GM19238 (cell line): ENCODE measurements around the gene KCNMB2.

Experiments
- DNase-seq: peaks from one replicate; pipeline ENCODE4 v3.0.0; 2011; ENCODE audit warnings: low spot score; ENCODE audit not compliant: insufficient read length

The KCNMB2 gene

GRCh38 chr3:178568911-178569310, 32.7 kb downstream of the KCNMB2 start:
- DNase-seq: no peak

DNA sequence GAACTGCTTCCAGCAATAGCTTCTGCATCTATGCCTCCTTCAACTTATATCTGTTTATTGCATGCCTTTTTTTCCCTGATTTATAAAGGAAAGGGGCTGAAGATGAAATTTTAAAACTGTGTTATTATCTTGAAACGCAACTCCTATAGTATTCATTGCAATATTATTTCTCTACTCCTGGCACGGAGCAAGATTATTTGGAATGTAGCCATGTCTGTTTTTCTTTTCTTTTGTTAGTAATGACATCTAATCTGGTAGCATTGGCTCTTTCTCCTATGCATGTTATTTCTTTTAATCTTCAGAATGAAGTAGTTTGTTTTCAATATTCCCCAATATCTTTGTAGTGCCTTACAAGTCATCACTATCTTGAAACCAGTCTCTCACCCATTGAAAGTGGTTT, 33.6 kb downstream of the KCNMB2 start:
- no peak for DNase-seq

DNA sequence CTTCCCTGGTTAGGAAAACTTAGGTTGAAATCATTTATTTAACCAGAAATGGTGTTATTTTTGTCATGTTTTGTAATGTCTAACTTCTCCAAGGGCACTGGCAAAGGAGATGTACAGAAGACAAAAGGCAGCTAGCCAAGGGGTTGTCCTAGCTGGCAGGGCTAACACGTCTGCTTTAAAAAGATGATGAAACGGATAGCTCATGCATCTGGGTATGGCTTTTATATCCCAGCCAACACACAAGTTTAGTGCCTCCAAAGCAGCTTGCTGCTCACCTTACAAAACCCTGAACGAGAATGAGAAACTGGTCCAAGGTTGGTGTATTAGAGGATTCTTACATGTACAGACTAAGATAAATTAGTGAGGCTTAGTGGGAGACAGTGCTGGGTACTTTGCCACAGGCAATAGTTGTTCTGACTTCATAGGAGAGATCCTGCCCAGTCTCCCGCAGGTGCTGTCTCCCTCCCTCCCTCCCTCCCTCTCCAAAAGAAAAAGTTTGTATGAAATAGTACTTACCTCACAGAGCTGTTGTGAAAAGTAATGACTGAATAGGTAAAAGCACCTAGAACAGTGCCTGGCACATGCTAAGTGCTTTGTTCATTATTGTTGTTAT, 47.8 kb downstream of the KCNMB2 start:
- no peak for DNase-seq

- DNase-seq: no peak
These were observed 48.6 kb downstream of the KCNMB2 start for GRCh38 chr3:178584722-178585380.

- DNase-seq: no peak
These were observed 49.2 kb downstream of the KCNMB2 start for GRCh38 chr3:178585454-178585853.

- no peak for DNase-seq
These were observed 49.8 kb downstream of the KCNMB2 start for GRCh38 chr3:178586076-178586475.

GRCh38 chr3:178588628-178589027, 52.4 kb downstream of the KCNMB2 start:
- no peak for DNase-seq

DNA sequence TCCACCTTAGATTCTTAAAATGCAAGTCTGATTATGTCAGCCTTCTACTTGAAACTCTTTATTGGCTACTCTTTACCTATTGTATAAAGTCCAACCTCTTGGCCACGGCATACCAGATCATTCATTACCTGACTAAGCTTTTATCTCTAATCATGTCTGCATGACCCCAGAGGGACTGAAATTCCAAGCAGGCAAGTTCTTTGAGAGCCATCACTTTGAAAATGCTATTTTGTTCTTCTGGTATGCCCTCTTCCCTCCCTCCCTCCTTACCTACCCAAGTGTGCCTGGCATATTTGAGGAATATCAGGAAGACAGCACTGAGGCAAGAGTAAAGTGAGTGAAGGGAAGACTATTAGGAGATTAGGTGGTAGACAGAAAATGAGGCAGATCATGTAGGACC, 57.5 kb downstream of the KCNMB2 start:
- DNase-seq: no peak

DNA sequence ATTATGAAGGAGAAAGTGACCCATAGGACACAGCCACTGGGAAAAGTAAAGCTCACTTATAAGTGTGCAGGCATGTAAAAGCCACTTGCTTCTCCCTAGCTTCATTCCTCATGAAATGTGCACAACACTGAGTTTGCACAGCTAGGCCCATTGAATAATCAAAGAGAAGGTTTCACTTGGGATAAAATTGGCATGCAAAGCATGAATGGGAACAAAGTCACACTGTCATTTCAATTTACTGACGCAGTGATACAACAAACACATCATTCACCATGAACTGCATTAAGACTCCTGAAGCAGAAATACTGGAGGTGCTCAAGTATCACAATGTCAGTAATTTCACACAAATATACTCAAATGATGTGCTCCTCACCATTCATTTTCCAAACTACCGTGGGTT, 61.1 kb downstream of the KCNMB2 start:
- no peak for DNase-seq

- no peak for DNase-seq
These were observed 66.6 kb downstream of the KCNMB2 start for GRCh38 chr3:178602856-178603255.

- no peak for DNase-seq
These were observed 67.5 kb downstream of the KCNMB2 start for GRCh38 chr3:178603735-178604134.

GRCh38 chr3:178618197-178618596, 82.0 kb downstream of the KCNMB2 start:
- DNase-seq: no peak

DNA sequence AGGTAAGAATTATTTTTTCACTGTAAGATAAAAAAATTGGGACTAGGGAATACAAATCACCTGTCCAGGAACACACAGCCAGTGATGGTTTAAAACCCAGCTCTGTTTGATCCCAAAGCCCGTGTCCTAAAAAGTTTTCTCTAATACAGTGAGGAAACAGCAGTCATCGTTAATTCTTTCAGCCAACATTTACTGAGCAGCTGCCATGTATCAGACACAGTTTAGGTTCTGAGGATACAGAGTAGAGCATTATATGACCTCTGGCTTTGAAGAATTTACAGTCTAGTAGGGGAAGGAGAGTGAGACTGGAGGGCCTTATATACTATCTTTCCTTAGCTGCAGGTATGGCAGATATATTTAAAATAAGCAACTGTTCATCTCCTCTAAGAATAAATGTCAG, 82.7 kb downstream of the KCNMB2 start:
- no peak for DNase-seq

GRCh38 chr3:178623666-178624255, 87.5 kb downstream of the KCNMB2 start:
- no peak for DNase-seq

DNA sequence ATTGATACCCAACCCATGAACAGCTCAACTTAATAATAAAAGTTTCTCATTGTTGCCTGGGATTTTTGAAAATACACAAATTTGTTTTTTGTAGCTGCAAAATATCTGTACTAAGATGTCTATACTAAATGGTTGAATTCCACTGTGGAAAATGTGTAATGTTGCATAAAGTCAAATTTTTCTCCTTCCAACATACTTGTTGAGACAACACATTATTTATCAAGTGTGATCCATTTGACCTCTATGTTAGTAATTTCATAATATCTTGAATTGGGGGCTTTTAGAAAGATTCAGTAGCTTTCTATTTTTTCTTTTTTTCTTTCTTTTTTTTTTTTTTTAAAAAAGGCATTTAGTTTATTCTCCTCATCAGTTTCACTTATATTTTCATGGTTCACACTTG, 88.0 kb downstream of the KCNMB2 start:
- DNase-seq: no peak

DNA sequence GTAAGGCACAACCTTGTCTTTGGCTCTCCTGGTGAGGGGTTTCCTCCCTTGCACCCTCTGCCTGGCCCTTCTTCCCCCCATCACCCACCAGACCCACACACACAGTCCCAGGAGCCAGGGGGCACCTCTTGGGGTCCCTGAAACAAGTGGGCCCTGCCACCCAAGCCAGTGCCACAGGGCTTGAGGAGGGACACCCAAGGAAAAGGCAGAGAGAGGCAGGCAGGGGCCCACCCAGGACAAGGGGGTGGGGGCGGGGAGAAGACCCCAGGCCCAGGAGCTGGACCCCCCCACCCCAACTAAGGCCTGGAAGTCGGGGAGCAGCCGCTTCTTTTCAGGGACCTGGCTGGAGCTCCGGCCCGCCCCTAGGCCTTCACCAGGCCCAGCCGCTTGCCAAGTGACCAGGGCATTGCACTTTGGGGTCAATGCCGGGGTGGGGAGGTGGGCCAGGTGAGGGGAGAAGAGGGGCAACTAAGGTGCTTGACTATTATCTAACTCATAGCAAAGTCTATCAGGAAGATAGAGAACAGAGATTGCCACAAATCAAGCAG, 88.9 kb downstream of the KCNMB2 start:
- no peak for DNase-seq

GRCh38 chr3:178628037-178628436, 91.8 kb downstream of the KCNMB2 start:
- DNase-seq: no peak

GRCh38 chr3:178629430-178630178, 93.4 kb downstream of the KCNMB2 start:
- no peak for DNase-seq

GRCh38 chr3:178631950-178632349, 95.7 kb downstream of the KCNMB2 start:
- no peak for DNase-seq

DNA sequence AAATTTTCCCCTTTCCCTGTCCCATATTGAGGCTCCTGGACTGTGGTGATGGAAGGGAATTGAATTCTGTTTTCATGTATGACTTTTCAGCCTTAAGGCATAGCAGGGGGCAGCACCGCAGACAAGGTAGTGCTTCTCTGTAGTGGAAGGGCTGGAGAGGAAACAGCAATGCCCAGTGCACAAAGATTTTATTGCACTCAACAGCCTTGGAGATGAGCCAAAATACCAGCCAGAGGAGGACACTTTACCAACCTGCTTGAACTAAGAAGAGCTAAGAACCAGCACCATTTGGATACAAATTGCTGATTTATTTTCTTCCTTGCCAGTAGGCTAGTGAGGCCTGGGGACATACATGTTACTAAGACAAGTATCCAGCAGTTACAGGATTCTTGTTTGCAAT, 98.7 kb downstream of the KCNMB2 start:
- no peak for DNase-seq

DNA sequence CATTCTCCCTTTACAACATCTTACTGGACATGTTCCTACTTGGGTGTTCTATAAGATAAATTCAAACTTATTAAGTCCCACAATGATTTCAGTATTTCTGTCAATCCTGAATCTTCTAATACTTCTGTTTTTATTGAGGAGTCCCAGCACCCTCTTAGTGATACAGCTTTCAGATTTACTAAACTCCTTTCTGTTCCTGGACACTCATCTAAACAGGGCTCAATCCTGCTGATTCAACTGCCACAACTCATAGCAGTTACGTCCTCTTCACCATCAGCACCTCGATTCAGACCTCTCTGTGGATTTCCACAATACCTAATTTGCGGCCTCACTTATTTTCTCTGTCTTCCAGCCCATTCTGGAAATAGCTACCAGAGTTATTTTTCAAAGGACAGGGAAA, 101.6 kb downstream of the KCNMB2 start:
- no peak for DNase-seq

GRCh38 chr3:178645503-178645902, 109.3 kb downstream of the KCNMB2 start:
- DNase-seq: no peak
